K562 (cell line): ENCODE data around the gene HDAC7. TPM values are rescaled to one million over a fixed set of nuclear protein-coding genes. Genes with fewer than 3 reads are reported as not detected.

Source experiments
- CBX1 ChIP-seq: sonication (generic); IDR thresholded peaks from 2 replicates; pipeline ENCODE4 v1.6.1; 2016; ENCODE audit warnings: antibody characterized with exemption, low read depth, mild to moderate bottlenecking
- CBX2 ChIP-seq: fragments of 200-600 bp; sonication (generic); IDR thresholded peaks from one replicate; pipeline ENCODE4 v1.6.1; 2012; ENCODE audit warnings: mild to moderate bottlenecking, low read length, inconsistent platforms; ENCODE audit not compliant: insufficient read depth, poor library complexity, severe bottlenecking
- CEBPG ChIP-seq, 3 experiments: fragments of 200-800 bp in 1 of 3; sonication (Bioruptor generic) in 1 of 3; sonication (generic) in 1 of 3; formaldehyde crosslinking in 1 of 3; IDR thresholded peaks in 2 of 3; conservative IDR thresholded peaks in 1 of 3; 2 replicates each; pipeline versions ENCODE4 v1.6.1 to v1.8.0; 2016 to 2022; ENCODE audit warnings: missing compliant biosample characterization in 2 of 3, missing genetic modification characterization in 2 of 3, mild to moderate bottlenecking in 1 of 3, missing genetic modification reagents in 1 of 3
- CREBBP ChIP-seq: IDR thresholded peaks from one replicate; pipeline ENCODE4 v1.6.1; 2012; ENCODE audit warnings: low read depth, mild to moderate bottlenecking, control low read depth, inconsistent platforms, low read length
- E2F8 ChIP-seq: fragments of 450-650 bp; IDR thresholded peaks from 2 replicates; pipeline ENCODE4 v1.7.1; 2018; ENCODE audit warnings: mild to moderate bottlenecking, low read depth; ENCODE audit not compliant: partially characterized antibody
- HMGXB4 ChIP-seq: sonication (generic); formaldehyde crosslinking; IDR thresholded peaks from 2 replicates; pipeline ENCODE4 v1.8.1; 2023; ENCODE audit warnings: mild to moderate bottlenecking, missing genetic modification reagents
- JUND ChIP-seq, 2 experiments: IDR thresholded peaks; 2 replicates in 1 of 2; 3 replicates in 1 of 2; pipeline ENCODE4 v1.6.1; 2011; ENCODE audit warnings: borderline replicate concordance in 2 of 2, low read depth in 2 of 2, low read length in 2 of 2, improper control_type of control experiment in 1 of 2, missing biosample characterization in 1 of 2, missing genetic modification characterization in 1 of 2, missing genetic modification reagents in 1 of 2
- MAZ ChIP-seq, 2 experiments: fragments of 450-650 bp in 1 of 2; sonication (generic) in 1 of 2; formaldehyde crosslinking; IDR thresholded peaks in 1 of 2; conservative IDR thresholded peaks in 1 of 2; 2 replicates each; pipeline versions ENCODE4 v1.4.0 to v1.5.0; 2020; ENCODE audit warnings: mild to moderate bottlenecking in 1 of 2, missing genetic modification reagents in 1 of 2
- MEF2A ChIP-seq: IDR thresholded peaks from 2 replicates; pipeline ENCODE4 v1.6.1; 2011; ENCODE audit warnings: low read depth, mild to moderate bottlenecking, low read length, moderate library complexity; ENCODE audit not compliant: control insufficient read depth
- POLR2B ChIP-seq: fragments of 450-650 bp; IDR thresholded peaks from 2 replicates; pipeline ENCODE4 v1.6.1; 2018; ENCODE audit warnings: low read depth; ENCODE audit not compliant: partially characterized antibody
- POLR3A ChIP-seq: IDR thresholded peaks from 2 replicates; pipeline ENCODE4 v1.6.1; 2011; ENCODE audit warnings: borderline replicate concordance, mild to moderate bottlenecking, moderate library complexity; ENCODE audit not compliant: insufficient read length, insufficient read depth; ENCODE audit errors: extremely low read depth
- RHOXF2B ChIP-seq: fragments of 250-450 bp; sonication (Bioruptor Pico); conservative IDR thresholded peaks from 2 replicates; pipeline ENCODE4 v1.5.1; 2021
- SREBF1 ChIP-seq: fragments of 150-350 bp; IDR thresholded peaks from 2 replicates; pipeline ENCODE4 v1.6.1; 2014; ENCODE audit warnings: antibody characterized with exemption, low read depth, low read length, borderline replicate concordance
- TCF15 ChIP-seq: fragments of 250-450 bp; sonication (Bioruptor Pico); IDR thresholded peaks from 2 replicates; pipeline ENCODE4 v1.8.0; 2022; ENCODE audit warnings: moderate library complexity, mild to moderate bottlenecking, inconsistent platforms
- ZNF121 ChIP-seq: sonication (generic); formaldehyde crosslinking; conservative IDR thresholded peaks from 2 replicates; pipeline ENCODE4 v1.8.0; 2022; ENCODE audit warnings: missing genetic modification reagents
- ZNF561 ChIP-seq: fragments of 450-650 bp; formaldehyde crosslinking; conservative IDR thresholded peaks from 2 replicates; pipeline ENCODE4 v1.4.0; 2020; ENCODE audit warnings: mild to moderate bottlenecking, moderate library complexity
- polyA plus RNA-seq, 8 experiments: library from polyadenylated mRNA; depleted of rRNA in 4 of 8; stranded (reverse) in 5 of 8; unstranded in 3 of 8; fragments of >200 nt; fragmentation: Nextera tagmentation in 2 of 8; fragmentation: Illumina TruSeq in 1 of 8; extraction: Ambion mirVana in 2 of 8; extraction: Trizol in 1 of 8; gene quantifications; 2 replicates each; pipeline versions ENCODE4 v1.2.1 to v1.2.3, GENCODE V29; 2011 to 2014; ENCODE audit warnings: inconsistent platforms in 1 of 8, missing spikeins in 1 of 8
- total RNA-seq, 7 experiments: library from RNA; depleted of rRNA in 6 of 7; stranded (reverse); fragments of >200 nt in 6 of 7; fragmentation: Illumina TruSeq in 2 of 7; extraction: Trizol in 2 of 7; gene quantifications; 2 replicates each; pipeline versions ENCODE4 v1.2.1 to v1.2.3, GENCODE V29; 2011 to 2021; ENCODE audit warnings: low replicate concordance in 1 of 7
- TF ChIP-seq, protein P1 (sequence below): fragments of 450-650 bp; IDR thresholded peaks from one replicate; pipeline ENCODE4 v1.6.1; 2018; ENCODE audit warnings: mild to moderate bottlenecking, moderate library complexity; ENCODE audit not compliant: partially characterized antibody
- TF ChIP-seq, protein P2 (sequence below): sonication (generic); formaldehyde crosslinking; IDR thresholded peaks from 2 replicates; pipeline ENCODE4 v1.8.0; 2022; ENCODE audit warnings: mild to moderate bottlenecking, missing genetic modification reagents

The HDAC7 gene
- total and polyA plus RNA-seq, 9 of the 15 experiments (the other 6 are each of a cell fraction or from before 2014, with no cell fraction given), result 2.5 to 129 (median 31.1) TPM

DNA sequence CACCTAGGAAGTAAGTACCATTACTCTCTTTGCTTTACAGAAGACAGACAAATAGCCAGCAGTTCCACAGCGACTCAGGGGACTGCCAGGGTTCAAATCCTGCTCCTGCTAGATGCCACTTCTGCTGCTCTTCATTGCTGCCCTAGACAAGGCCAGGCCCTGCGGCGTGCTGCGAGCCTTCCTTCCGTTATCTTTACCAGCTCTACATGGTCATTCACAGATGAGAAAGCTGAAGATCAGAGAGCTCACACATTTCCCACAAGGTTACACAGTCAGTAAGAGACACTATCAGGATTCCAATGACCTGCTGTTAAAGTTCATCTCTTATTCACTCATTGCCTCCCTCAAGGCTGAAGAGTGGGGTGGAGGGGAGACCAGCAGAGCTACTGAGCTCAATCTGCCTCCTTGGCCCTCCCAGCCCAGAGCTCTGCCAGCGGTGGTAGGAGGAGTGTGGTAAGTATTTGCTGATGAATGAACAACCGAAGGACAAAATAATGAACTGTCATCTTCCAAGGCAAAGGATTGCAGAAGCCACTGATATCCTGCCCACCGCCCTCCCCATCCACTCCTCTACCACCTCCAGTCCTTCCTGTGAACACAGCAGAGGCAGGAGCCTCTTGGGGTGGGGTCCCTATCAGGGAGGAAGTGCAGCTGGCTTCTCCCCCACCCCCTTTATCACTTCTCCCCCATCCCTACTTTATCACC lies 14.6 kb upstream of the HDAC7 start (continued):
- TF ChIP-seq, protein P1, sequence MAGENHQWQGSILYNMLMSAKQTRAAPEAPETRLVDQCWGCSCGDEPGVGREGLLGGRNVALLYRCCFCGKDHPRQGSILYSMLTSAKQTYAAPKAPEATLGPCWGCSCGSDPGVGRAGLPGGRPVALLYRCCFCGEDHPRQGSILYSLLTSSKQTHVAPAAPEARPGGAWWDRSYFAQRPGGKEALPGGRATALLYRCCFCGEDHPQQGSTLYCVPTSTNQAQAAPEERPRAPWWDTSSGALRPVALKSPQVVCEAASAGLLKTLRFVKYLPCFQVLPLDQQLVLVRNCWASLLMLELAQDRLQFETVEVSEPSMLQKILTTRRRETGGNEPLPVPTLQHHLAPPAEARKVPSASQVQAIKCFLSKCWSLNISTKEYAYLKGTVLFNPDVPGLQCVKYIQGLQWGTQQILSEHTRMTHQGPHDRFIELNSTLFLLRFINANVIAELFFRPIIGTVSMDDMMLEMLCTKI, result no peak
- TF ChIP-seq E2F8, result no peak
- no peak for TF ChIP-seq HMGXB4 (CRISPR knock-in tag)
- no peak for TF ChIP-seq TCF15 (CRISPR knock-in tag)
- no peak; a peak in 1 of 4 replicates for TF ChIP-seq MAZ (CRISPR knock-in tag; conservative IDR thresholded peaks at IDR 0.05 in 1 of 2, IDR thresholded peaks at IDR 0.05 in 1 of 2)
- no peak for TF ChIP-seq POLR3A
- TF ChIP-seq RHOXF2B (CRISPR knock-in tag), result no peak
- no peak for TF ChIP-seq POLR2B
- no peak for TF ChIP-seq ZNF121 (CRISPR knock-in tag)
- TF ChIP-seq CEBPG (CRISPR knock-in tag; IDR thresholded peaks at IDR 0.05), result 0 out of 2 replicates have a peak, but pooled peaks have one; percentile 2
- no peak for TF ChIP-seq CEBPG (tag; conservative IDR thresholded peaks at IDR 0.05 in 1 of 2, IDR thresholded peaks at IDR 0.05 in 1 of 2)
- TF ChIP-seq CBX1, result no peak
- TF ChIP-seq, protein P2, sequence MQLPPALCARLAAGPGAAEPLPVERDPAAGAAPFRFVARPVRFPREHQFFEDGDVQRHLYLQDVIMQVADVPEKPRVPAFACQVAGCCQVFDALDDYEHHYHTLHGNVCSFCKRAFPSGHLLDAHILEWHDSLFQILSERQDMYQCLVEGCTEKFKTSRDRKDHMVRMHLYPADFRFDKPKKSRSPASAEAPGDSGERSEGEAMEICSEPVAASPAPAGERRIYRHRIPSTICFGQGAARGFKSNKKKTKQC (CRISPR knock-in tag), result peak; percentile 92; the same call in 1 of the 2 replicates
- no peak for TF ChIP-seq CBX2
- no peak for TF ChIP-seq MEF2A
- peak; percentile 2; the same call in 1 of the 2 replicates for TF ChIP-seq JUND (IDR thresholded peaks at IDR 0.05; ENCODE audit: borderline replicate concordance, low read depth, low read length)
- TF ChIP-seq JUND (tag; IDR thresholded peaks at IDR 0.05; ENCODE audit: borderline replicate concordance, low read depth, low read length), result no peak; the same call in 2 of the 3 replicates
- TF ChIP-seq SREBF1, result no peak
- TF ChIP-seq ZNF561 (CRISPR knock-in tag), result no peak
- no peak for TF ChIP-seq CREBBP
